Measurements from ENCODE around the gene FBXO10.

GRCh38 chr9:37542895-37543294, 33.3 kb downstream of the FBXO10 start:
- TF ChIP-seq CTCF (conservative IDR thresholded peaks at IDR 0.05; ENCODE audit: low read length), result no peak
- TF ChIP-seq EZH2phosphoT487 (IDR thresholded peaks at IDR 0.05; ENCODE audit: borderline replicate concordance, low read depth, low read length), result no peak
